PFSK-1 (cell line): ENCODE results near the gene NFAT5.

ENCODE experiments used
- FOXP2 ChIP-seq: optimal IDR thresholded peaks from 2 replicates; pipeline ENCODE3; 2011; ENCODE audit warnings: borderline replicate concordance, control low read depth, inconsistent platforms; ENCODE audit not compliant: insufficient read depth; ENCODE audit errors: extremely low read length, extremely low read depth
- POLR2AphosphoS5 ChIP-seq: IDR thresholded peaks from 2 replicates; pipeline ENCODE4 v1.6.1; 2012; ENCODE audit warnings: low read depth, mild to moderate bottlenecking, control low read depth, low read length, moderate library complexity
- REST ChIP-seq, 2 experiments: IDR thresholded peaks; 2 replicates each; pipeline versions ENCODE4 v1.6.1 to v1.8.0; 2011 to 2012; ENCODE audit warnings: low read depth in 2 of 2, low read length in 2 of 2, control low read depth in 1 of 2, inconsistent platforms in 1 of 2, mild to moderate bottlenecking in 1 of 2, moderate library complexity in 1 of 2; ENCODE audit not compliant: insufficient read depth in 1 of 2
- SIN3A ChIP-seq: IDR thresholded peaks from 2 replicates; pipeline ENCODE4 v1.6.1; 2012; ENCODE audit warnings: mild to moderate bottlenecking, low read length, moderate library complexity, borderline replicate concordance; ENCODE audit not compliant: insufficient read depth
- TAF1 ChIP-seq: IDR thresholded peaks from 2 replicates; pipeline ENCODE4 v1.6.1; 2012; ENCODE audit warnings: low read length, control low read depth, borderline replicate concordance; ENCODE audit not compliant: insufficient read depth

The NFAT5 gene

GRCh38 chr16:69701866-69702265, 136.1 kb downstream of the NFAT5 start:
- no peak for TF ChIP-seq POLR2AphosphoS5
- no peak for TF ChIP-seq REST (IDR thresholded peaks at IDR 0.05; ENCODE audit: insufficient read depth in 1 of 2, low read depth in 2 of 2, low read length in 2 of 2)
- TF ChIP-seq TAF1 = no peak
- TF ChIP-seq FOXP2 = no peak
- TF ChIP-seq SIN3A = no peak

- no peak for TF ChIP-seq SIN3A
- no peak for TF ChIP-seq POLR2AphosphoS5
- TF ChIP-seq FOXP2 = no peak
- TF ChIP-seq REST (IDR thresholded peaks at IDR 0.05; ENCODE audit: insufficient read depth in 1 of 2, low read depth in 2 of 2, low read length in 2 of 2) = no peak
- TF ChIP-seq TAF1 = no peak
These were observed 137.9 kb downstream of the NFAT5 start for GRCh38 chr16:69703638-69704037.

GRCh38 chr16:69706256-69706974, 140.6 kb downstream of the NFAT5 start:
- TF ChIP-seq POLR2AphosphoS5 = no peak

GRCh38 chr16:69706975-69707340, 141.2 kb downstream of the NFAT5 start:
- TF ChIP-seq TAF1 (no peak), SIN3A (no peak), POLR2AphosphoS5 (no peak), REST (IDR thresholded peaks at IDR 0.05; ENCODE audit: insufficient read depth in 1 of 2, low read depth in 2 of 2, low read length in 2 of 2) (no peak), FOXP2 (no peak)

GRCh38 chr16:69707920-69708683, 142.3 kb downstream of the NFAT5 start:
- TF ChIP-seq FOXP2 = no peak
- TF ChIP-seq SIN3A = no peak
- TF ChIP-seq POLR2AphosphoS5 = no peak
- no peak for TF ChIP-seq REST (IDR thresholded peaks at IDR 0.05; ENCODE audit: insufficient read depth in 1 of 2, low read depth in 2 of 2, low read length in 2 of 2)
- no peak for TF ChIP-seq TAF1
